ENCODE measurements around the gene TPRG1L.
"Not testable (repeated sequence)": the region's sequence is repeated elsewhere in the genome, so short reads cannot be mapped to it uniquely, and the experiment has no call there.

TPRG1L gene

GRCh38 chr1:3609016-3609768, 15.6 kb upstream of the TPRG1L start:
- no peak for DNase-seq (ENCODE audit: low read depth)

- DNase-seq (ENCODE audit: low read depth) = no peak
Measured at GRCh38 chr1:3609769-3610526, 14.9 kb upstream of the TPRG1L start.

DNA sequence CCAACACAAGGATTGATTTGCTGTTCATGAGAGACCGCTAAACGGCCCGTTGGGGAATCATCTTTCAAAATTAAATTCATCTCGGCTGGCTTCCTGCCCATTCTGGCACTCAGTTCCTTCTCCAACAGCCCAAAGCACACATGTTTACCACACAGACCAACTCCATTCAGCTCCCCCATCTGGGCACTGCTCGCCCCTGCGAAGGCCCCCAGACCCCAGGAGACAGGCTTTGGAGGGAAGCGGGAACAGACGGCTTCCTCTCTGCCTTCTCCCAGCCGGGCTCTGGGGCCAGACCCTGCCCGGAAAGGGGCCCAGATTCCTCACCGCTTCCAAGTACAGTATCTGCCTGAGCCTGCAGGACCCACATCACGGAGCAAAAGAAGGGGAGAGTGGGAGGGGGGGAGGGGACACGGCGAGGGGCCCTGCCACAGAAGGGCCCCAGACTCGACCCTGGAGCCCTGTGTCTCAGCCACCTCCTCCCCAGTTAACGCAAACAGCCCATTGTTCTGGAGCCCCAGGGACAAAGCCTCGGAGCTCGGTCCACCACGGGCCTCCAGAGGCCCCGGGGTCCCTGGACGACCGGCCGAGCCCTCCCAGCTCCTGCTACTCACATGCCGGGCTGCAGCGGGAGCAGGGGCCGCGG, 14.2 kb upstream of the TPRG1L start:
- no peak for DNase-seq (ENCODE audit: low read depth)

- DNase-seq (ENCODE audit: low read depth) = no peak
Measured at GRCh38 chr1:3611170-3612019, 13.4 kb upstream of the TPRG1L start, which contains the start of gene MEGF6. Gene MEGF6, minus strand, starts transcription at chr1:3611508. Its CDS starts 240 bp downstream, at chr1:3611268.

GRCh38 chr1:3612123-3612522, 12.7 kb upstream of the TPRG1L start:
- DNase-seq (ENCODE audit: low read depth) = no peak

DNA sequence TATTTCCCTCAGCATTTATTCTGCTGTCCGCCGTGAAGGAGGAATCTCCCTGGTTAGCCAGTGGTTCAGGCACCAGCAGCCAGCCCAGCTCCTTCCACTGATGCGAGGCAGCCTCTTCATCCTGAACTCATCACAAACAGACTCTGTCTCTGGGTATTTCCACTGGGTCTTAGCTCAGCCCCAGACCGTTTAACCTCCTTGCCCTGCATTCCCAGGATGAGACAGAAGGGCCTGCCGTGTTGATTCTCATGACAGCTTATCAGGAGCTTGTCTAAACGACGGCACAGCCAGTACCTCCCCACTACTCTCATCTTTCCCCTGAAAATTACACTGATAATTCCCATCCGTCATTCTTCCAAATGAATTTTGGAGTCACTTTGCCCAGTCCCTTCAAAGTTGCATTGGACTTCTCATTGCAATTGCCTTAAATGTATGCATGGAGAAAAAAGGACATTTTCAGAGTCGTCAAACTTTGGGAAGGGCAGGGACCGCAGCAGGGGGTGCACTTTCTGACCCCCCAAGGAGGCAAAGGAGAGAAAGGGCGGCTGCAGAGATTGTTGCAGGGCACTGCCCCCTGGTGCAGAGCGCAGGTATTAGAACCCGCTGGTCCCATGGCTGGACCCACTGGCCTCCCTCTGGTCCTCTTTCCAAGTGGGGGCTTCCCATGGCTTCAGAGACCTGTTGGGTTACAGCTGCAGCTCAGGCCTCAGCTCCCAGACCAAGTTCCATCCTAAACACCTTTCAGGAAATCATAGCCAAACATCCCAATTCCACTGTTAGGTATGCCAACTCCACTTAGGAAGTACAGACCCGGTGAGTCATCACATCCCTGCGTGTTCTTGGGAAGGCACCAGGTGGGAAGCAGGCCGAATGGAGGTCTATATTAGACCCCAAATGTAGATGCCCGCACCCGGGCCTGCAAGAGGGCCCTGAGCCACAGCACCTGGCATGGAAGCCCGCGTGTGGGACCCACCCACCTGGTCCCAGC, 9.8 kb upstream of the TPRG1L start:
- no peak for DNase-seq (ENCODE audit: low read depth)

GRCh38 chr1:3616861-3617260, 8.0 kb upstream of the TPRG1L start:
- DNase-seq (ENCODE audit: low read depth) = no peak

DNA sequence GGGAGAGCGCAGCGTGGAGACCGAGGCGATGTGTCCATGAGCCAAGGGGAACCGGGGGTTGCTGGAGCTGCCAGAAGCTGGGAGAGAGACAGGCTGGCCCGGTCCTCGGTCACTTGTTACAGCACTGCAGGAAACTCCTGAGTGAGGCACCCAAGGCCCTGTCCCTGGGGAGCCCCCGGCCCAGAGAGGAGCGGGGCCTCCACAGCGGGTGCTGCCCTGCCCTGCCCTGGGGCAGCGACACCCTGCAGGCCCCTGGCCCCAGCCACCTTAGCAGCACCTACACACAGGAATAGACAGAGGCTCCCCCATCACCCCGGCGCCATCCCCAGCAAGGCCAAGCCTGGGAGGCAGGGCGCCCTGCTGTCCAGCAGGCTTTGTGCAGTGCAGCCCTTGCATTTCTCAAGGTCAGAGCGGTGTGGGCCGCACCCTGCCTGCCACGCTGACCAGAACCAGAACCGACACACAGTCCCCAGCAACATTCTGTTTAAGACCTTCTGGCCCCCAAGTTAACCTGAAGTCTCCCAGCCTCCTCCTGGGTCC, 6.9 kb upstream of the TPRG1L start:
- DNase-seq (ENCODE audit: low read depth) = no peak

- no peak for DNase-seq (ENCODE audit: low read depth)
Measured at GRCh38 chr1:3618531-3618880, 6.3 kb upstream of the TPRG1L start.

DNA sequence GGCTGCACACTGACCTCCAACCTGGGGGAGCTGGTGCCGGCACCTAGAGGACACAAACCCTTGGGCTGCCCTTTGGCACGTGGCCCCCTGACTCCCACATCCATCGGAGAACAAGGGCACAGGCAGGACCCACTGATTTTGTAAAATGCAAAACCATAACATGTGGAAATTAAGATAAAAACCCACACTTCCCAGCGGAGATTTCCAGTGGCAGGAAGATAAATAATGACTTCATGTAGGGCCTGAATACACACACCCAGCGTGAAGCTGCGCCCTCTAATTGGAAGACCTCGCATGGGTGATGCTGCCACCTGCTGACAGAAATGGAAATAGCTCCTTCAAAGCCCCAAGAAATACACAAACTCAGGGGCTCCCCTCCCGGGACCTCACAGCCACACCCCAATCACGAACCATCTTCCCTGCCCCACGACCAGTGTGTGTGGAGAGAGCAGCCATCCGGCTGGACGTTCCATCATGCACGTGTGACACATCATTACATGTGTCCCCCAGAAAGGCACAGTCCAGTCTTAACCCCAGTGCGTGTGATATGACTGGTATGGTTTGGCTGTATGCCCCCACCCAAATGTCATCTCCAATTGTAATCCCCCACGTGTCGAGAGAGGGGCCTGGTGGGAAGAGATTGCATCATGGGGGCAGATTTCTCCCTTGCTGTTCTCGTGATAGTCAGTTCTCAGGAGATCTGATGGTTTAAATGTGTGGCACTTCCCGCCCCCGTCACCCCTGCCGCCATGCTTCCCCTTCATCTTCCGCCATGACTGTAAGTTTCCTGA, 5.7 kb upstream of the TPRG1L start:
- peak; percentile 45 for DNase-seq (ENCODE audit: low read depth)

DNA sequence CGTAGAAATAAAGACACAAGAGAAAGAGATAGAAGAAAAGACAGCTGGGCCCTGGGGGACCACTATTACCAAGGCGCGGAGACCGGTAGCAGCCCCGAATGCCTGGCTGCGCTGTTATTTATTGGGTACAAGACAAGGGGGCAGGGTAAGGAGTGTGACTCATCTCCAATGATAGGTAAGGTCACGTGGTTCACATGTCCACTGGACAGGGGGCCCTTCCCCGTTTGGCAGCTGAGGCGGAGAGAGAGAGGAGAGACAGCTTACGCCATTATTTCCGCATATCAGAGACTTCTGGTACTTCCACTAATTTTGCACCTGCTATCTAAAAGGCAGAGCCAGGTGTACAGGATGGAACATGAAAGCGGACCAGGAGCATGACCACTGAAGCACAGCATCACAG, 4.1 kb upstream of the TPRG1L start:
- no peak for DNase-seq (ENCODE audit: low read depth)

GRCh38 chr1:3621151-3621671, 3.6 kb upstream of the TPRG1L start:
- not testable (repeated sequence) for DNase-seq (ENCODE audit: low read depth)

GRCh38 chr1:3622102-3622501, 2.7 kb upstream of the TPRG1L start:
- not testable (repeated sequence) for DNase-seq (ENCODE audit: low read depth)

DNA sequence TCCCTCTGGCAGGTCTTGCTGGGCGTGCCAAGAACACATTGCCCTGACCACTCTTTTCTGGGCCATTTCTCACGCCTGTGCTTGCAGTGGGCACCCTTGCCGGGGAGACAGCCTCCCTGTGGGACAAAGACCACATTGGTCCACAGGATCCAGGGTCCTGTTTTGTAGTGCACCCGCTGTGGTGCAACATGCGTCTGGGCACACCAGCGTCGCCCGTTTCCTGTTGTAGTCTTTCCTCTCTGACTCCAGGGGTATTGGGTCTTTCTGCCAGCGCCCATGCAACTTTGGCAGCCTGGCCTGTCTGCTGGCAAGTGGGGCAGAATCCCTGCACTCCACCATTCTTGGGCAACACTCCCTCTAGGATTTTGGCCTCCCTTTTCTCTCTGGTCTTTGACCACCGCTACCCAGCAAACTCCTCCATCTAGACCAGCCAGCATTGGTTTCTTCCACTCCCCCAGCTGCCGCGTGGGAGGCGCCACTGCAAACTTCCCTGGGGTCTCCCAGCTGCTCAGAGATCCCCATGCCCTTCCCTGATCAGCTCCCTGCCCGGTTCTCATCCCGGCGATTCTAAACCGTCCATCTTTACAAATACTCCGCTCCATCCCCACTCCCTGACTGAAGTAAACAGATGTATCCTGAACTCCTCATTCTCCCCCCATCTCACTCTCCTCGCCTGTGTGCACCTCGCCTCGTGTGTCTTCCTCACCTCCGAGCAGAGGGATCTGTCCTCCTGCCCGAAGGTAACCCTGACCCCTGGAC, 1.2 kb upstream of the TPRG1L start:
- DNase-seq (ENCODE audit: low read depth) = no peak

DNA sequence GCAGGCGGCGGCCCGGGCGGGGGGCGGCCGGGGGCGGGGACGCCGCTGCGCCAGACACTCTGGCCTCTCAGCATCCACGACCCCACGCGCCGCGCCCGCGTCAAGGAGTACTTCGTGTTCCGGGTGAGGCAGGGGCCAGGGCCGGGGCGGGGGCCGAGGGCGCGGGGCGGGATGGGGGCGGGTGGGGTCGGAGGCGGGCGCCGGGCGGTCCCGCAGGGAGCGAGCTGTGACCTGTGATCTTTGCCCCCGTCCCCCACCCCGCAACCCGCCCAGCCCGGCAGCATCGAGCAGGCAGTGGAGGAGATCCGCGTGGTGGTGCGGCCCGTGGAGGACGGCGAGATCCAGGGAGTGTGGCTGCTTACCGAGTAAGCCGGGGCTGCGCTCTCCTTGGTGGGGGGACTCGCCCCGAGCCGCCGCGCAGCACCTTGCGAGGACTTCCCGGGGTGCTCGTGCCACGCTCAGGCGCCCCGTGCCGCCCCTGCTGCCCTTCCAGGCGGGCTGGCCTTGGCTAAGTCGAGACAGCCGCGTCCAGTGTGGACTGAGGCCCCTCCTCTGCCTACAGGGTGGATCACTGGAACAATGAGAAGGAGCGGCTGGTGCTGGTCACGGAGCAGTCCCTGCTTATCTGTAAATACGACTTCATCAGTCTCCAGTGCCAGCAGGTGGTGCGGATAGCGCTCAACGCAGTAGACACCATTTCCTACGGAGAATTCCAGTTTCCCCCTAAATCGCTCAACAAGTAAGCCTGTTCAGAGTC, 514 bp downstream of the TPRG1L start:
- no peak for DNase-seq (ENCODE audit: low read depth)

GRCh38 chr1:3626025-3626424, 1.2 kb downstream of the TPRG1L start:
- DNase-seq (ENCODE audit: low read depth) = no peak

DNA sequence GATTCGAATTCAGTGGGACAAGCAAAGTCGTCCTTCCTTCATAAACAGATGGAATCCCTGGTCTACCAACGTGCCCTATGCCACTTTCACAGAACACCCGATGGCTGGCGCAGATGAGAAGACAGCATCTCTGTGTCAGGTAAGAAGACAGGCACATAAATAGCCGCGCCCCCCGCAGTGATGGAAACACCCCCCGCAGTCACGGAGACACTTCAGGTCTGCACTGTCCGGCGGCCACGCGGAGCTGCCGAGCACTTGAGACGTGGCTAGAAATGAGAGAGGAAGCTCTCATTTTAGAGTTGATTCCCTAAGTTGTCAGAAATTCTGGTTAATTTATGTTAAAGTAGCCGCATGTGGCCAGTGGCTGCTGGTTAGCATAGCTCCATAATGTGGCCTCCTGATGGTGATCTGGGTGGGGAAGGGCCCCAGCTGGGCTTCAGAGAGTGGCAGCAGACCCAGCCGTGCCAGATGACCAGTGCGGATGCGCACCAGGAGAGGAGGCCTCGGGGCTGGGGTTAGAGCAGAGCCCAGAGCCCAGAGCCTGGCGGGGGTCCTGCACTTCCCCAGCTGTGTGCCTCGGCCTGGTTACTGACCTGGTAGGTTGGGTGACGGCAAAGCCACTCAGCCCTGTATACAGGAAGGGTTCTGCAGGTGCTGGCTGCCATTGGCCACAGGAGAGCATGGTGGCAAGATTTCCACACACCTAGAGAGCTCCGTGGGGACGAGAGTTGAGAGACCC, 2.9 kb downstream of the TPRG1L start:
- no peak for DNase-seq (ENCODE audit: low read depth)
